B cell (primary cell): ENCODE results near the gene TBX4. TPM values are rescaled to one million over a fixed set of nuclear protein-coding genes. Genes with fewer than 3 reads are reported as not detected.

Source experiments
- ATAC-seq: fragments of 200-7000 bp; cut with Tn5 transposase; one replicate; pipeline ENCODE4 v1.10.0; 2021; ENCODE audit warnings: low read depth, mild to moderate bottlenecking, moderate number of reproducible peaks, moderate library complexity
- CTCF ChIA-PET: fragments of 350-600 bp; sonication (Branson Sonifier 250); formaldehyde crosslinking; loops from one replicate; lab custom pipeline; 2021; ENCODE audit warnings: antibody characterized with exemption, inconsistent platforms; lab: Charles Lee
- POLR2A ChIA-PET: fragments of 350-600 bp; sonication (Branson Sonifier 250); formaldehyde crosslinking; loops from one replicate; lab custom pipeline; 2021; ENCODE audit warnings: antibody characterized with exemption; lab: Charles Lee
- DNase-seq: peaks from one replicate; pipeline ENCODE4 v3.0.0; 2013
- H2AFZ ChIP-seq: 2 replicates; pipeline ENCODE4 v1.6.1; 2012; ENCODE audit warnings: mild to moderate bottlenecking, low read depth, low read length; ENCODE audit not compliant: insufficient read depth, poor library complexity, severe bottlenecking
- H3K27ac ChIP-seq, 2 donors: 1 replicate in 1 of 2; 2 replicates in 1 of 2; pipeline ENCODE4 v1.5.1; 2012 to 2013; ENCODE audit warnings: low read length in 2 of 2, mild to moderate bottlenecking in 2 of 2, moderate library complexity in 1 of 2
- H3K27me3 ChIP-seq, 4 experiments: fragments of 200-600 bp in 1 of 4; sonication (generic) in 1 of 4; replicated peaks in 1 of 4; 1 replicate in 2 of 4; 2 replicates in 2 of 4; pipeline versions ENCODE4 v1.6.1 to v1.7.0; 2013 to 2016; ENCODE audit warnings: low read length in 3 of 4, mild to moderate bottlenecking in 2 of 4, mixed read lengths in 1 of 4, moderate library complexity in 1 of 4; ENCODE audit not compliant: insufficient read depth in 4 of 4, control insufficient read depth in 3 of 4; ENCODE audit errors: control extremely low read depth in 1 of 4
- H3K36me3 ChIP-seq, 2 experiments: replicated peaks in 1 of 2; 1 replicate in 1 of 2; 2 replicates in 1 of 2; pipeline versions ENCODE4 v1.6.1 to v1.7.1; 2013; ENCODE audit warnings: low read length in 1 of 2; ENCODE audit not compliant: insufficient read depth in 2 of 2, control insufficient read depth in 1 of 2; ENCODE audit errors: control extremely low read depth in 1 of 2, extremely low read depth in 1 of 2
- H3K4me1 ChIP-seq, 2 donors: fragments of 200-600 bp in 1 of 2; sonication (generic) in 1 of 2; 1 replicate in 1 of 2; 2 replicates in 1 of 2; pipeline versions ENCODE4 v1.5.1 to v1.6.1; 2013 to 2017; ENCODE audit warnings: low read length in 2 of 2; ENCODE audit not compliant: control insufficient read depth in 2 of 2, insufficient read depth in 2 of 2
- H3K4me2 ChIP-seq: replicated peaks from 2 replicates; pipeline ENCODE3; 2012; ENCODE audit warnings: mild to moderate bottlenecking, low read depth, low read length; ENCODE audit not compliant: poor library complexity, severe bottlenecking
- H3K4me3 ChIP-seq, 5 experiments: fragments of 200-600 bp in 1 of 5; sonication (generic) in 1 of 5; 1 replicate in 3 of 5; 2 replicates in 2 of 5; pipeline versions ENCODE4 v1.5.1 to v1.7.0; 2011 to 2016; ENCODE audit warnings: low read length in 4 of 5, mild to moderate bottlenecking in 4 of 5, low read depth in 2 of 5, control low read depth in 1 of 5, moderate library complexity in 1 of 5; ENCODE audit not compliant: insufficient read depth in 1 of 5; ENCODE audit errors: control extremely low read depth in 1 of 5, extremely low read depth in 1 of 5
- H3K79me2 ChIP-seq: fragments of 200-600 bp; sonication (generic); one replicate; pipeline ENCODE4 v1.6.0; 2016; ENCODE audit warnings: low read length; ENCODE audit not compliant: control insufficient read depth, insufficient read depth
- H3K9ac ChIP-seq: fragments of 200-600 bp; sonication (generic); 2 replicates; pipeline ENCODE4 v1.6.1; 2017; ENCODE audit warnings: mild to moderate bottlenecking, low read length, moderate library complexity
- H3K9me3 ChIP-seq, 3 donors: one replicate each; pipeline versions ENCODE4 v1.6.1 to v1.7.1; 2013; ENCODE audit warnings: low read length in 2 of 3; ENCODE audit not compliant: control insufficient read depth in 2 of 3, insufficient read depth in 1 of 3; ENCODE audit errors: control extremely low read depth in 1 of 3
- H4K20me1 ChIP-seq: 2 replicates; pipeline ENCODE4 v1.6.0; 2012; ENCODE audit warnings: mild to moderate bottlenecking, low read length; ENCODE audit not compliant: insufficient read depth, control insufficient read depth, poor library complexity, severe bottlenecking
- H3K27ac Mint-ChIP-seq: one replicate; pipeline ENCODE4 v1.8.0; 2021; ENCODE audit warnings: mixed read lengths
- H3K27me3 Mint-ChIP-seq: one replicate; pipeline ENCODE4 v1.8.0; 2021; ENCODE audit warnings: mixed read lengths
- H3K4me1 Mint-ChIP-seq: one replicate; pipeline ENCODE4 v1.8.0; 2021; ENCODE audit warnings: mixed read lengths
- H3K4me3 Mint-ChIP-seq: one replicate; pipeline ENCODE4 v1.8.0; 2021; ENCODE audit warnings: mixed read lengths
- H3K9me3 Mint-ChIP-seq: one replicate; pipeline ENCODE4 v1.8.0; 2022; ENCODE audit warnings: mixed read lengths; ENCODE audit not compliant: insufficient read depth
- EZH2 ChIP-seq: IDR thresholded peaks from 2 replicates; pipeline ENCODE4 v1.6.1; 2012; ENCODE audit warnings: borderline replicate concordance, low read depth, mild to moderate bottlenecking, moderate library complexity, low read length; ENCODE audit not compliant: insufficient read depth, poor library complexity, severe bottlenecking
- WGBS: methylation state at CpG from one replicate; pipeline ENCODE4 v1.1.5; 2013; ENCODE audit warnings: missing lambda C conversion rate; ENCODE audit not compliant: insufficient coverage; 5-methylcytosine and 5-hydroxymethylcytosine counted together
- intact Hi-C: fragments of 100-400 bp; cut with micrococcal nuclease; formaldehyde crosslinking; loops from one replicate; pipeline ENCODE4 v1.10.0; 2022
- polyA plus RNA-seq: library from polyadenylated mRNA; depleted of rRNA; stranded (reverse); fragments of >200 nt; gene quantifications from 2 replicates; pipeline ENCODE4 v1.2.3, GENCODE V29; 2012
- total RNA-seq, 2 donors: library from RNA; stranded (reverse); fragments of 120-200 nt in 1 of 2; gene quantifications; 1 replicate in 1 of 2; 2 replicates in 1 of 2; pipeline versions ENCODE4 v1.2.3 to v1.2.4, GENCODE V29; 2013 to 2022
- TF ChIP-seq, protein P1 (sequence below): fragments of 200-600 bp; IDR thresholded peaks from one replicate; pipeline ENCODE4 v1.8.0; 2022; ENCODE audit warnings: antibody characterized with exemption, mild to moderate bottlenecking

Gene TBX4
- total and polyA plus RNA-seq, 2 donors (not counting 1 experiment from before 2014, with no cell fraction given): not detected

DNA sequence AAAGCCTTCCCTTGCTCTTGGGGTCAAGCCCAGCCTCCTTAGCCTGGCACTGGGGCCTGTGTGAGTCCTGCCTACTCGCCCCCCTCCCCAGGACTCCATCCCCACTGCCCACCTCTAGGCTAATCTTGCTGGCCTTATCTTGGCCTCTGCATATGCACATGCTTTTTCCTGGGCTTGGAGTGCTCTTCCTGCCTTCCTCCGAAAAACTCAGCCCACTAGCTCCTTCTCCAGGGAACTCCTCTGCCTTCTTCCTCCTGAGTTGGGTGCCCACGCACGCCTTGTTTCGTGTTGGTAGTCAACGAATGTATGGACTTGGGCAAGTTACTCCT, 36.0 kb upstream of the TBX4 start:
- no peak overlapping the region for H3K4me2 ChIP-seq
- peaks cover 18 to 25% of the 10 kb centered on the region in 2 donors for H3K4me1 ChIP-seq
- Mint-ChIP-seq H3K27ac (no peak overlapping the region), H3K4me1 (peaks cover 10% of the 10 kb centered on the region), H3K9me3 (no peaks in the 10 kb centered on the region), H3K27me3 (peaks cover 34% of the 10 kb centered on the region), H3K4me3 (no peak overlapping the region)
- CTCF ChIA-PET: interaction anchor here (0.9 to 2.2 kb wide), 4 partner anchors 9 to 420 kb away, joined by 3 to 9 read pairs (median 4); no protein-coding TSS in a partner anchor
- H3K36me3 ChIP-seq: no peaks in the 10 kb centered on the region
- WGBS: 90% methylated on average over 5 of the region's 6 CpGs
- H3K9me3 ChIP-seq: peaks cover 0 to 15% (median 0%) of the 10 kb centered on the region in 3 donors
- H3K27me3 ChIP-seq: peaks cover 0 to 56% (median 19%) of the 10 kb centered on the region in 4 experiments
- DNase-seq: peak; percentile 10
- POLR2A ChIA-PET: no interaction called here
- H2AFZ ChIP-seq: no peak overlapping the region
- ATAC-seq: no peak
- no peaks in the 10 kb centered on the region for H3K79me2 ChIP-seq
- TF ChIP-seq EZH2: no peak
- TF ChIP-seq, protein P1, sequence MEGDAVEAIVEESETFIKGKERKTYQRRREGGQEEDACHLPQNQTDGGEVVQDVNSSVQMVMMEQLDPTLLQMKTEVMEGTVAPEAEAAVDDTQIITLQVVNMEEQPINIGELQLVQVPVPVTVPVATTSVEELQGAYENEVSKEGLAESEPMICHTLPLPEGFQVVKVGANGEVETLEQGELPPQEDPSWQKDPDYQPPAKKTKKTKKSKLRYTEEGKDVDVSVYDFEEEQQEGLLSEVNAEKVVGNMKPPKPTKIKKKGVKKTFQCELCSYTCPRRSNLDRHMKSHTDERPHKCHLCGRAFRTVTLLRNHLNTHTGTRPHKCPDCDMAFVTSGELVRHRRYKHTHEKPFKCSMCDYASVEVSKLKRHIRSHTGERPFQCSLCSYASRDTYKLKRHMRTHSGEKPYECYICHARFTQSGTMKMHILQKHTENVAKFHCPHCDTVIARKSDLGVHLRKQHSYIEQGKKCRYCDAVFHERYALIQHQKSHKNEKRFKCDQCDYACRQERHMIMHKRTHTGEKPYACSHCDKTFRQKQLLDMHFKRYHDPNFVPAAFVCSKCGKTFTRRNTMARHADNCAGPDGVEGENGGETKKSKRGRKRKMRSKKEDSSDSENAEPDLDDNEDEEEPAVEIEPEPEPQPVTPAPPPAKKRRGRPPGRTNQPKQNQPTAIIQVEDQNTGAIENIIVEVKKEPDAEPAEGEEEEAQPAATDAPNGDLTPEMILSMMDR: no peak
- no peak overlapping the region for H3K4me3 ChIP-seq
- H4K20me1 ChIP-seq: no peaks in the 10 kb centered on the region
- intact Hi-C loops: loop anchor here (10.0 kb wide), 1 partner anchor 699 kb away; no protein-coding TSS in a partner anchor
- H3K27ac ChIP-seq: no peak overlapping the region
- no peak overlapping the region for H3K9ac ChIP-seq

DNA sequence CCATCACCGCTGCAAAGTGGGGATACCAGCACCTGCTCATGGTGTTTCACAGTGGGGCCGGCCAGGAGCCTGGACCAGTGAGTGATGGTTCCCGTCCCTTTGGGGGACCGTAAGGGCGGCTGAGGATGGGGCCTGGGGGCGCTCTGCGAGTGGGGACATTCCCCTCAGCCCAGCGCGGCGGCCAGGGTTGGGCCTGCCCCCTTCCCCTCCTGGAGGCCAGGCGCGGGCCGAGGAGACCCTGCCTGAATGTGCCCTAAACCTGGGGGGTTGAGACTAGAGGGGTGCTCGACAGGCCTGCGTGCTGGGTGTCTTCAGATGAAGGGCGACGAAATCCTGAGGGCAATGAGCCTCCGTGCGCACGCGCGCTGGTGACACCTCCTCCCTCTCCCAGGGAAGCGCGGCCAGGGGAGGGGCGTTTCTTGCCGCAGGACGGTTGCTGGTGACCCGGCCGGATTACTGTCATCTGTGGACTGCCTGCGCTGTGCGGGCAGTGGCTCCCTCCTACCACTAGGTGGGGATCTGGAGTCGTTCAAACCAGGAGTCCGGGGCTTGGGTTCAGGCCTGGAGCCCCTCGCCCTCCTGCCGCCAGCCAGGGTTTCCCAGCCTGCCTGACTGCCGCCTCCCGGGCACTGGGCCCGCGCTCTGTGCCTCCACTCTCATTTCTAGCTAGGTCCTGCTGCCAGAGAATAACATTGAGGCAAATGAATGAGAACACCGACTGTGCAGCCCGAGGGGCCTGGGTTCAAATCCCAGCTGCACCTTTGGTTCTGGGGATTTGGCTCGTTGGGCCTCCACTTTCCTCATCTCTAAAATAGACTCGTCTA, 35.5 kb upstream of the TBX4 start:
- H3K9me3 Mint-ChIP-seq: no peaks in the 10 kb centered on the region
- peak; percentile 73 for DNase-seq

More for the DNA sequence above, 35.5 kb upstream of the TBX4 start:
- ChIA-PET CTCF (interaction anchor here (0.7 to 2.2 kb wide), 7 partner anchors 8 to 445 kb away, joined by 3 to 9 read pairs (median 3); no protein-coding TSS in a partner anchor), POLR2A (no interaction called here)
- Histone ChIP-seq H3K79me2 (no peaks in the 10 kb centered on the region), H3K4me1 (peaks cover 13 to 19% of the 10 kb centered on the region in 2 donors), H3K27ac (no peak overlapping the region), H3K4me3 (no peak overlapping the region), H3K36me3 (no peaks in the 10 kb centered on the region), H3K9me3 (peaks cover 0 to 10% (median 0%) of the 10 kb centered on the region in 3 donors), H4K20me1 (no peaks in the 10 kb centered on the region), H3K9ac (peak overlapping the region; percentile 0), H3K27me3 (peaks cover 0 to 52% (median 16%) of the 10 kb centered on the region in 4 experiments), H3K4me2 (peak overlapping the region; percentile 50), H2AFZ (peak overlapping the region; percentile 60)
- Mint-ChIP-seq H3K27me3 (peaks cover 39% of the 10 kb centered on the region), H3K27ac (no peak overlapping the region), H3K4me1 (peaks cover 7% of the 10 kb centered on the region), H3K4me3 (no peak overlapping the region)
- ATAC-seq: peak; percentile 59
- WGBS: 28% methylated on average over 39 of the region's 43 CpGs
- intact Hi-C loops: loop anchor here (1.0 to 10.0 kb wide), 2 partner anchors 421 to 698 kb away; no protein-coding TSS in a partner anchor
- TF ChIP-seq, protein P1: peak; percentile 89
- TF ChIP-seq EZH2: no peak
